ENCODE measurements around the gene LRRC56. TPM values are rescaled to one million over a fixed set of nuclear protein-coding genes. Genes with fewer than 3 reads are reported as not detected.

The LRRC56 gene
- total RNA-seq, 1 experiment from 2014 or later = 3.4 TPM

DNA sequence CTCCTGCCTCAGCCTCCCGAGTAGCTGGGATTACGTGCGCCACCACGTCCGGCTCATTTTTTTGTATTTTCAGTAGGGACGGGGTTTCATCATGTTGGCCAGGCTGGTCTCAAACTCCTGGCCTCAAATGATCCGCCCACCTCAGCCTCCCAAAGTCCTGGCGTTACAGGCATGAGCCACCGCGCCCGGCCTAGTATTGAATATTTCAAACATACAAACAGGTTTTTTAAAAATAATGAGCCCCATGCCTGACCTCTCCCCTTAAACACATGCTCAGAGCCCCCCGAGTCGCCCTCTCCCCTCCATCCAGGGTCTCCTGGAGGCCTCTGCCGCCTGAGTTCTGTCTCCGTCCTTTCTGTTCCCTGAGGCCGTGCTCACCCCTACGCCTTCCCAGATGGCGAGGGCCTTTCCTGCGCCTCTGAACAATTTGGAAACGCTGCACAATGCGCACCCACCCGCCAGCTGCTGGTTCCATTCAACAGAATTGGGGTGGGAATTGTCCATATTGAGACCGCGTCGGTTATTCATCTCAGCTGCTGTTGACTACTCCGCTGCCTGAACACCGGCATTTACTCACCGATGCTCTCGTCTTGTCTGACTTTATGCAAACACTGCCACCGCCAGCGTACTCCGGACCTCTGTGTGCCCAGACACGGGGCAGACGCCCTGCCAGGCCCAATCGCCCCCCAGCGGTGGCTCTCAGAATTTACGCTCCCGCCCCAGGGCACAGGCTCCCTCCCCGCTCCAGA, 16.7 kb upstream of the LRRC56 start:
- Histone ChIP-seq H2BK12ac (ENCODE audit: insufficient read length, low read depth, low read length) (no peak overlapping the region), H3K23me2 (ENCODE audit: insufficient read length, low read depth, low read length, poor library complexity, severe bottlenecking) (peaks cover 3% of the 10 kb centered on the region), H3K27ac (ENCODE audit: insufficient read length, low read depth, low read length) (no peak overlapping the region), H2BK120ac (ENCODE audit: low read depth, low read length, poor library complexity, severe bottlenecking) (no peak overlapping the region), H2BK15ac (ENCODE audit: low read depth, low read length) (no peak overlapping the region), H4K20me1 (ENCODE audit: control insufficient read depth, insufficient read depth, insufficient read length) (no peaks in the 10 kb centered on the region), H3K9ac (ENCODE audit: extremely low read depth, insufficient read length, low read length) (no peak overlapping the region), H3K4me2 (ENCODE audit: insufficient read depth, insufficient read length, low read length) (no peak overlapping the region), H3K14ac (ENCODE audit: insufficient read depth, low read length) (no peak overlapping the region), H3K79me2 (ENCODE audit: insufficient read depth, low read length) (no peaks in the 10 kb centered on the region), H4K91ac (ENCODE audit: insufficient read length, low read depth, low read length) (no peak overlapping the region), H2BK5ac (ENCODE audit: insufficient read length, low read length) (no peak overlapping the region), H3K79me1 (ENCODE audit: insufficient read depth, low read depth, low read length, poor library complexity, severe bottlenecking) (no peaks in the 10 kb centered on the region), H3K56ac (ENCODE audit: insufficient read length, low read depth, low read length) (no peak overlapping the region), H3K18ac (ENCODE audit: insufficient read length, low read depth, low read length) (no peak overlapping the region), H3K9me3 (ENCODE audit: control insufficient read depth, low read depth, low read length) (no peaks in the 10 kb centered on the region), H2BK20ac (ENCODE audit: low read depth, low read length, poor library complexity, severe bottlenecking) (no peak overlapping the region), H2AK5ac (ENCODE audit: insufficient read length, low read length) (no peak overlapping the region), H4K8ac (replicated peaks; ENCODE audit: insufficient read length, low read depth, low read length) (no peak overlapping the region), H3K4ac (ENCODE audit: low read depth, low read length) (no peak overlapping the region), H3K27me3 (ENCODE audit: insufficient read depth, low read length) (no peaks in the 10 kb centered on the region), H3K23ac (ENCODE audit: insufficient read length, low read depth, low read length) (no peak overlapping the region), H3T11ph (ENCODE audit: low read length) (no peak overlapping the region), H4K5ac (ENCODE audit: insufficient read length, low read depth, low read length) (no peak overlapping the region), H2AFZ (ENCODE audit: low read length) (no peak overlapping the region), H3K4me1 (ENCODE audit: insufficient read depth, low read length) (no peaks in the 10 kb centered on the region)
- Mint-ChIP-seq H3K36me3 (ENCODE audit: insufficient read depth in 1 of 3, low read depth in 3 of 3) (peaks cover 16 to 27% (median 18%) of the 10 kb centered on the region in 3 experiments), H3K27me3 (ENCODE audit: low read depth) (peaks cover 10% of the 10 kb centered on the region), H3K27ac (peak overlapping the region in 1 of 3 experiments; percentile 82; a peak in 1 of 7 replicates), H3K4me1 (peaks cover 3 to 4% of the 10 kb centered on the region in 2 experiments; a peak in 3 of 4 replicates), H3K4me3 (no peak overlapping the region), H3K9me3 (peaks cover 39 to 47% of the 10 kb centered on the region in 2 experiments)
- peak; percentile 33 for DNase-seq
- TF ChIP-seq, protein P1, sequence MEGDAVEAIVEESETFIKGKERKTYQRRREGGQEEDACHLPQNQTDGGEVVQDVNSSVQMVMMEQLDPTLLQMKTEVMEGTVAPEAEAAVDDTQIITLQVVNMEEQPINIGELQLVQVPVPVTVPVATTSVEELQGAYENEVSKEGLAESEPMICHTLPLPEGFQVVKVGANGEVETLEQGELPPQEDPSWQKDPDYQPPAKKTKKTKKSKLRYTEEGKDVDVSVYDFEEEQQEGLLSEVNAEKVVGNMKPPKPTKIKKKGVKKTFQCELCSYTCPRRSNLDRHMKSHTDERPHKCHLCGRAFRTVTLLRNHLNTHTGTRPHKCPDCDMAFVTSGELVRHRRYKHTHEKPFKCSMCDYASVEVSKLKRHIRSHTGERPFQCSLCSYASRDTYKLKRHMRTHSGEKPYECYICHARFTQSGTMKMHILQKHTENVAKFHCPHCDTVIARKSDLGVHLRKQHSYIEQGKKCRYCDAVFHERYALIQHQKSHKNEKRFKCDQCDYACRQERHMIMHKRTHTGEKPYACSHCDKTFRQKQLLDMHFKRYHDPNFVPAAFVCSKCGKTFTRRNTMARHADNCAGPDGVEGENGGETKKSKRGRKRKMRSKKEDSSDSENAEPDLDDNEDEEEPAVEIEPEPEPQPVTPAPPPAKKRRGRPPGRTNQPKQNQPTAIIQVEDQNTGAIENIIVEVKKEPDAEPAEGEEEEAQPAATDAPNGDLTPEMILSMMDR (conservative IDR thresholded peaks at IDR 0.05) = peak; percentile 57; the same call in 2 of the 3 replicates
- WGBS (ENCODE audit: extremely low coverage, insufficient read length, low lambda C conversion rate) = no CpG with 5 or more reads among the region's 39 CpGs
